Measurements from ENCODE around the gene ATOX1.
"Not testable (repeated sequence)": the region's sequence is repeated elsewhere in the genome, so short reads cannot be mapped to it uniquely, and the experiment has no call there.

The ATOX1 gene

DNA sequence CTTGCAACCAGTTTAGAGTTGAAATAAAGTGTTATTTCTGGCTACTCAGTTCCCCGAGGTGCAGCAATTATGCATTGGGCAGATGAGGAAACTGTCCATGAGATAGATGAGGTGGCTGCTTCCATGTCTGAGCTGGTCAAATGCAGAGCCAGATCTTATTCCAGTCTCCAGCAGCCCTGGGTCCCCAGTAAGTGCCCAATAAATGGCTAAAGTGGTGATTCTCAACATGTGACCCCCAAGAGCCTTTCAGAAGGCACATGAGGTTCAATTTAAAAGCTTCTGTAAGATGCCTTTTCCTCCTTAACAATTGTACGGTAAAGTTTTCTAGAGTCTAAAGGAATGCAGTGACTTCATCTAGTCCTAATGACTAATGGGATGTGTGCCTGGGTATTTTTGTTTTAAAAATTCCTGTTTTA lies 17.5 kb downstream of the ATOX1 start:
- Histone ChIP-seq H3K9me3 (ENCODE audit: insufficient read depth, low read depth, low read length) (no peaks in the 10 kb centered on the region), H3K4me3 (ENCODE audit: low read length) (no peak overlapping the region), H3K36me3 (ENCODE audit: insufficient read depth, low read length) (peaks cover 22% of the 10 kb centered on the region), H3K27ac (ENCODE audit: low read depth, low read length) (no peak overlapping the region), H3K9ac (ENCODE audit: low read depth, low read length) (no peak overlapping the region), H3K27me3 (ENCODE audit: insufficient read depth, low read length) (no peaks in the 10 kb centered on the region), H3K4me1 (ENCODE audit: insufficient read depth, low read length) (peaks cover 17% of the 10 kb centered on the region)
- WGBS = 73% methylated on average over 2 of the region's 2 CpGs

DNA sequence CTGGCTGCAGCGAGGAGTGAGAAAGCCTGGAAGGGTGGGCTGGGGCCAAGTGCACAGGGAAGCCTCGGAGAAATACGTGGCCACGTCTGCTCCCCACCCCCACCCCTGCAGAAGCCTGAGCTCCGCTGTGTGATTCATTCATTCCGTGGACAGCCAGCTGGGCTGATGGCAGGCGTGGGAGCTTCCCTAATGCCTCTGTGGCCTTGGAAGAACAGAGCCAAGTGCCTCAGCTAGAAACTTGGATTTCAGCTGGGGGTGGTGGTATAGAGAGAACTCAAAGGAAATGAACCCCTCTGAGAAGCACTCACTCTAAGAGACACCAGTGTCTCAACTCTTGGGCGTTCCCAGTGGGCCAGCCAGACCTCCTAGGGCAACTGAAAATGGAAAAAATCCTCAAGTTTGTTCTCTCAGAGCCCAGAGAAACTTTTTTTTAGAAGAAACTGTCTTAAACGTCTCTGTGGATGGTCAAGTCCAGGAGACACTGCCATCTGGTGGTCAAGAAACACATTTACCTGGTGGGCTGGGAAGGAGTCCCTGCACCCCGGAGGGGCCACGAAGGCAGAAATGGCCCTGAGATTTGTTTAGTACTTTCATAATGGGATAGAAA lies 18.0 kb downstream of the ATOX1 start:
- Histone ChIP-seq H3K27me3 (ENCODE audit: insufficient read depth, low read length) (no peaks in the 10 kb centered on the region), H3K9ac (ENCODE audit: low read depth, low read length) (peak overlapping the region; percentile 58; the same call in 1 of the 2 replicates), H3K4me3 (ENCODE audit: low read length) (no peak overlapping the region), H3K27ac (ENCODE audit: low read depth, low read length) (peak overlapping the region; percentile 69), H3K4me1 (ENCODE audit: insufficient read depth, low read length) (peaks cover 17% of the 10 kb centered on the region), H3K36me3 (ENCODE audit: insufficient read depth, low read length) (peaks cover 17% of the 10 kb centered on the region), H3K9me3 (ENCODE audit: insufficient read depth, low read depth, low read length) (no peaks in the 10 kb centered on the region)
- WGBS = 9% methylated on average over 11 of the region's 11 CpGs

DNA sequence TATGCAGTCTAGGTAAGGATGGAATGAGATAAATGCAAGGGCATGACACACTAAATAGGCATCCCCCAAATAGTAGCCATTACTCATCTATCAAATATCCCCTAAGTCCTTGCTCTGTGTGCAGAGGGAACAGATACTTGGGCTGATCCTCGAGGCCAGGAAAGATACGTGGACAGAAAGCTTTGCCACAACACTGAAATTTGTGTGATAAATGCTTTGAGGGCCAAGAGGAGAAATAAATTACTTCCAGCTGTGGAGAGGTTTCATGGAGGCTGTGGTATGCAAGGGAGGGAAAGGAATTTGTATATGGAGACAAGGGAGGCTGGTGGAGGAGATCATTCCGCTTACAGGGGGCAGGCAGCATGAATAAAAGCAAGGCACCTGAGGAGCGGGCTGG lies 18.5 kb downstream of the ATOX1 start:
- Histone ChIP-seq H3K9ac (ENCODE audit: low read depth, low read length) (peak overlapping the region; percentile 58; the same call in 1 of the 2 replicates), H3K9me3 (ENCODE audit: insufficient read depth, low read depth, low read length) (no peaks in the 10 kb centered on the region), H3K4me3 (ENCODE audit: low read length) (no peak overlapping the region), H3K4me1 (ENCODE audit: insufficient read depth, low read length) (peaks cover 17% of the 10 kb centered on the region), H3K27me3 (ENCODE audit: insufficient read depth, low read length) (no peaks in the 10 kb centered on the region), H3K36me3 (ENCODE audit: insufficient read depth, low read length) (peaks cover 14% of the 10 kb centered on the region), H3K27ac (ENCODE audit: low read depth, low read length) (peak overlapping the region; percentile 69)
- 32% methylated on average over 4 of the region's 4 CpGs for WGBS

DNA sequence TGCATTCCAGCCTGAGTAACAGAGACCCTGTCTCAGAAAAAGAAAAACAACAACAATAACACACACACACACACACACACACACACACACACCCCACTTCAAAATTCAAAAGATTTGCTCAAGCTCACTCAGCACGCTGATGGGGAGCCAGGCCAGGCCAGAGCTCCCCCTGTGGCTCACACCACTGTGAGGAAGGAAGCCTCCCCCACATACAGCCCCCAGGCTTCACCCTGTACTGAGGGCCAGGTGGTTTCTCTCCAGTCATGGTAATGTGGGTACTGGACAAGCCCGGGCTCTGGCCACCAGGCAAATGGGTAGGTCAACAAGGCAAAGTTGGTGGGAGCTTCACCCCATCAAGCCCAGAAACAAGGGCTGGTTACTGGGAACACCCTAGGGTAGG lies 19.0 kb downstream of the ATOX1 start:
- Histone ChIP-seq H3K9me3 (ENCODE audit: insufficient read depth, low read depth, low read length) (no peaks in the 10 kb centered on the region), H3K27ac (ENCODE audit: low read depth, low read length) (peak overlapping the region; percentile 69), H3K27me3 (ENCODE audit: insufficient read depth, low read length) (no peaks in the 10 kb centered on the region), H3K36me3 (ENCODE audit: insufficient read depth, low read length) (peaks cover 9% of the 10 kb centered on the region), H3K9ac (ENCODE audit: low read depth, low read length) (no peak overlapping the region; the same call in 1 of the 2 replicates), H3K4me3 (ENCODE audit: low read length) (no peak overlapping the region), H3K4me1 (ENCODE audit: insufficient read depth, low read length) (peaks cover 17% of the 10 kb centered on the region)
- 76% methylated on average over 2 of the region's 2 CpGs for WGBS

DNA sequence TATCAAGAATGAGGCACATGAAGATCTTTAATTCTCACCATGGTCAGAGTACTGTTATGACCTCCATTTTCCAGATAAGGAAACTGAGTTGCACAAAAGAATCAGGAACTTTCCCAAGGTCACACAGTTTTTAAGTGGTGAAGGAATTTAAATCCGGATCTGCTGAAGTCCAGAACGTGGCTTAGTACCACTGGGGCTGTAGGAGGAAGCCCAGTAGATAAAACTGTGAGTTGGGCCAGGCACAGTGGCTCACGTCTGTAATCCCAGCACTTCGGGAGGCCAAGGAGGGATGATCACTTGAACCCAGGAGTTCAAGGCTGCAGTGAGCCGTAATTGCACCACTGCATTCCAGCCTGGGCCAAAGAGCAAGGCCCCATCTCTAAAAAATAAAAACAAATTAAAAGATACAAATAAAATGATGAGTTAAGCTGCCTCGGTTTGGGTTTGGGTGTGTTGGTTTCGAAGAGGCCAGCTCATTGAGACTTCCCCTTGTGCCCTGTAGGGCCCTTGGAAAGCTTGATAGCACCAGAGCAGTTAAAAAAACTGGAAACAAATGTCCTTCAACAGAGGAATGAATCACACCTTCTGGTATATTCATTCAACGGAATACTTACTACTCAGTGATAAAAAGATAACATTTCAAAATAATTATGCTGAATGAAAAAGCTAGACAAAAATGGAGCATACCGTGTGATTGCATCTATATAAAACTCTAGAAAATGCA lies 20.1 kb downstream of the ATOX1 start:
- Histone ChIP-seq H3K36me3 (ENCODE audit: insufficient read depth, low read length) (no peaks in the 10 kb centered on the region), H3K4me3 (ENCODE audit: low read length) (no peak overlapping the region), H3K27ac (ENCODE audit: low read depth, low read length) (no peak overlapping the region), H3K9ac (ENCODE audit: low read depth, low read length) (no peak overlapping the region), H3K9me3 (ENCODE audit: insufficient read depth, low read depth, low read length) (no peaks in the 10 kb centered on the region), H3K27me3 (ENCODE audit: insufficient read depth, low read length) (no peaks in the 10 kb centered on the region), H3K4me1 (ENCODE audit: insufficient read depth, low read length) (peaks cover 17% of the 10 kb centered on the region)
- WGBS = 84% methylated on average over 9 of the region's 9 CpGs

DNA sequence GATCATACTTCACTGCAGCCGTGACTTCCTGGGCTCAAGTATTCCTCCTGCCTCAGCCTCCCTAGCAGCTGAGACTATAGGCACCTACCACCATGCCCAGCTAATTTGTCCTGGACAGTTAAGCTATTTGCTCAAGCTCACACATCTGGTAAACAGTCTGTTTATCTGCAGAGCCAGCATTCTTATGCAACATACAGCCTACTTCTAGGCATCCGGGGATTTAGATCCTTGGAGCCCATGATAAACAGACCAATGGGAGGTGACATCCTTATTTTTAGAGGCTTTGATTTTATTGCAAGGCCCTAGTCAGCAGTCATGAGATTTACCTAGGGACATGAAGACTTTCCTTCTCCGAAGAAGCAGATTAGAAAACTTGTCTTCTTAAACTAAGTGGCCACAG lies 21.0 kb downstream of the ATOX1 start:
- no peak overlapping the region for H3K4me3 ChIP-seq (ENCODE audit: low read length)
- peaks cover 17% of the 10 kb centered on the region for H3K4me1 ChIP-seq (ENCODE audit: insufficient read depth, low read length)

DNA sequence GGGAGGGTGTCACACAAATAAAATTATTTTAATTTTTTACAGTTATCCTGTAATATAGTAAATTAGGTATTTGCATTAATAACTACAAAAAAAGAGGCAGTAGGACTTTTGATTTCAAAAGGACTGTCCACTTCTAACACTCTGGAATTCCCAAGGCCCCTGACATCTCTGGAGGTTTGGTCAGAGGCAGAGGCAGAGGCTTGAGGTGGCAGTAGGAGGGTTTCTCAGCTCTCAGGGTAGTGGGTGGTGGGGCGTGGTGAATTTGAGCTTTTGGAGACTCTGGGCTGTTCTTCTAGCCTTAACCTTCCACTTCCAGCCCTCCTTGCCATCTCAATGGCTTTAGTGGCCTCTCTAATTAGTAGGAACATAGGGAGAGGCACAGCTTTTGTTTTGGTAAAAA lies 22.8 kb downstream of the ATOX1 start:
- Histone ChIP-seq H3K4me3 (ENCODE audit: low read length) (no peak overlapping the region), H3K36me3 (ENCODE audit: insufficient read depth, low read length) (no peaks in the 10 kb centered on the region), H3K9me3 (ENCODE audit: insufficient read depth, low read depth, low read length) (0 out of 2 replicates have a peak, but pooled peaks cover under 1% of the 10 kb centered on the region), H3K27ac (ENCODE audit: low read depth, low read length) (no peak overlapping the region), H3K27me3 (ENCODE audit: insufficient read depth, low read length) (no peaks in the 10 kb centered on the region), H3K9ac (ENCODE audit: low read depth, low read length) (no peak overlapping the region), H3K4me1 (ENCODE audit: insufficient read depth, low read length) (peaks cover 13% of the 10 kb centered on the region)
- 83% methylated on average over 1 of the region's 1 CpG for WGBS

More for the DNA sequence above, 21.0 kb downstream of the ATOX1 start:
- H3K27me3 ChIP-seq (ENCODE audit: insufficient read depth, low read length) = no peaks in the 10 kb centered on the region
- H3K9ac ChIP-seq (ENCODE audit: low read depth, low read length) = no peak overlapping the region
- H3K27ac ChIP-seq (ENCODE audit: low read depth, low read length) = no peak overlapping the region
- no peaks in the 10 kb centered on the region for H3K9me3 ChIP-seq (ENCODE audit: insufficient read depth, low read depth, low read length)
- 72% methylated on average over 3 of the region's 3 CpGs for WGBS
- no peaks in the 10 kb centered on the region for H3K36me3 ChIP-seq (ENCODE audit: insufficient read depth, low read length)

DNA sequence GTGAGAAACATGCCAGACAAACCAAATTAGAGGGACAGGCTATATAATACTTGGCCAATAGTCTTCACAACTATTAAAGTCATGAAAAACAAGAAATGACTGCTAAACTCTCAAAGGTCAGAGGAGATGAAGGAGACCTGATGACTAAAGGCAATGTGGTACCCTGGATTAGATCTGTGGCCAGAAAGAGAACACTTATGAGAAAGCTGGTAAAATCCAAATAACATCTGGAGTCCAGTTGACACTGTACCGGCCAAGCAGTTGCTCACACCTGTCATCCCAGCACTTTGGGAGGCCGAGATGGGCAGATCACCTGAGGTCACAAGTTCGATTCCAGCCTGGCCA lies 24.4 kb downstream of the ATOX1 start:
- WGBS = 95% methylated on average over 3 of the region's 3 CpGs

DNA sequence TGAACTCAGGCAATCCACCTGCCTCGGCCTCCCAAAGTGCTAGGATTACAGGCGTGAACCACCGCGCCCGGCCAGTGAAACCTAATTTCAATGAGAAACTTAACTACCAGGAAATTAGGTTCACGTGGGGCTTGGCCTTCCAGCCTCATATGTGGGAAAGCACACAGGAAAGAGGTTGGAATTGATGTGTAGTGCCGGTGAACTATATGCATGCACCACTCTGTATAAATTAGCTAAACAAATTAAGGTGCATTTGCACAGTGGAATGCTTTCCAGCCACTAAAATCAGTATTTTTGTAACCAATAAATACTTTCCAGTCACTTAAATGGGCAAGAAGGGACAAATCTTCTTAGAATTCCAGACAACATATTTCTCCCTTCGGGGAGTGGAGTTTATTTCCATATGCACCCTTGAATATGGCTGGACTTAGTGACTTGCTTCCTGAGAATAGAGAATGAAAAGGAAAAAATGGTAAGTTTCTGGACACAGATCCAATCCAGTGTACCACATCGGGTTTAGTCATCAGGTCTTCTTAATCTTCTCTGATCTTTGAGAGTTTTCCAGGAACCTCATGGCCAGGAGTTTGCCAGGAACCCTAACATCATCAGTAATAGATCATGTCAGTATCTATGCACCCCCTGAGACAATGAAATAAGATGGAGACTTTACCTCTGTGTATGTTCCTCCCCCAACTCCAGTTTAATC lies 24.9 kb downstream of the ATOX1 start:
- Histone ChIP-seq H3K9ac (ENCODE audit: low read depth, low read length) (no peak overlapping the region), H3K4me1 (ENCODE audit: insufficient read depth, low read length) (no peaks in the 10 kb centered on the region), H3K36me3 (ENCODE audit: insufficient read depth, low read length) (no peaks in the 10 kb centered on the region), H3K4me3 (ENCODE audit: low read length) (no peak overlapping the region), H3K27ac (ENCODE audit: low read depth, low read length) (no peak overlapping the region), H3K9me3 (ENCODE audit: insufficient read depth, low read depth, low read length) (peaks cover 19% of the 10 kb centered on the region), H3K27me3 (ENCODE audit: insufficient read depth, low read length) (no peaks in the 10 kb centered on the region)
- 94% methylated on average over 9 of the region's 9 CpGs for WGBS

More for the DNA sequence above, 24.4 kb downstream of the ATOX1 start:
- Histone ChIP-seq H3K27ac (ENCODE audit: low read depth, low read length) (no peak overlapping the region), H3K4me1 (ENCODE audit: insufficient read depth, low read length) (no peaks in the 10 kb centered on the region), H3K27me3 (ENCODE audit: insufficient read depth, low read length) (no peaks in the 10 kb centered on the region), H3K4me3 (ENCODE audit: low read length) (no peak overlapping the region), H3K9ac (ENCODE audit: low read depth, low read length) (no peak overlapping the region), H3K9me3 (ENCODE audit: insufficient read depth, low read depth, low read length) (peaks cover 16% of the 10 kb centered on the region), H3K36me3 (ENCODE audit: insufficient read depth, low read length) (no peaks in the 10 kb centered on the region)

DNA sequence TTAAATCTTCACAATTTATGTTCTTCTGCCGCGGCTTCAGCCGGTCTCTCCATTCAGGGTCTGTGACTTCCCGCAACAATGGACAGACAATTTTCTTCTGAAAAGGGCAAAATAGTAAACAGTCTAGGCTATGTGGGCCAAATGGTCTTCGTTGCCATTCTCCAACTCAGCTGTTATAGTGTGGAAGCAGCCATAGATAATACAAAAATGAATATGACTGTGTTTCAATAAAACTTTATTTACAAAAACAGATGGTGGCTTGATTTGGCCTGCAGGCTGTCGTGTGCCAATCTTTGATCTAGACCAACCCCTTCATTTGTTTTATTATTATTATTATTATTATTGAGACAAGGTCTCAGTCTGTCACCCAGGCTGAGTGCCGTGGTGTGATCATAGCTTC lies 28.1 kb downstream of the ATOX1 start:
- Histone ChIP-seq H3K4me1 (ENCODE audit: insufficient read depth, low read length) (no peaks in the 10 kb centered on the region), H3K4me3 (ENCODE audit: low read length) (no peak overlapping the region), H3K9me3 (ENCODE audit: insufficient read depth, low read depth, low read length) (peaks cover 19% of the 10 kb centered on the region), H3K9ac (ENCODE audit: low read depth, low read length) (no peak overlapping the region), H3K27me3 (ENCODE audit: insufficient read depth, low read length) (no peaks in the 10 kb centered on the region), H3K36me3 (ENCODE audit: insufficient read depth, low read length) (no peaks in the 10 kb centered on the region), H3K27ac (ENCODE audit: low read depth, low read length) (no peak overlapping the region)
- 97% methylated on average over 6 of the region's 7 CpGs for WGBS

DNA sequence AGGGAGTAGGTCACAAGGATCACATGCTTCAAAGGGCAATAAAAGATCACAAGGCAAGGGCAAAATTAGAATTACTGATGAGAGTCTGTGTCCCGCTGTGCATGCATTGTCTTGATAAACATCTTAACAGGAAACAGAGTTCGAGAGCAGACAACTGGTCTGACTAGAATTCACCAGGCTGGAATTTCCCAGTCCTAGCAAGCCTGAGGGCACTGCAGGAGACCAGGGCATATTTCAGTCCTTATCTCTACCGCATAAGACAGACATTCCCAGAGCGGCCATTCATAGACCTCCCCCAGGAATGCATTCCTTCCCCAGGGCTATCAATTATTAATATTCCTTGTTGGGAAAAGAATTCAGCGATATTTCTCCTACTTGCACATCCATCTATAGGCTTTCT lies 28.8 kb downstream of the ATOX1 start:
- H3K36me3 ChIP-seq (ENCODE audit: insufficient read depth, low read length); H3K27me3 ChIP-seq (ENCODE audit: insufficient read depth, low read length); H3K4me1 ChIP-seq (ENCODE audit: insufficient read depth, low read length); H3K27ac ChIP-seq (ENCODE audit: low read depth, low read length); H3K9ac ChIP-seq (ENCODE audit: low read depth, low read length); H3K4me3 ChIP-seq (ENCODE audit: low read length): not testable (repeated sequence)
- 81% methylated on average over 5 of the region's 5 CpGs for WGBS
- peaks cover 19% of the 10 kb centered on the region for H3K9me3 ChIP-seq (ENCODE audit: insufficient read depth, low read depth, low read length)
